ENCODE measurements around the gene SULT1A2. TPM values are rescaled to one million over a fixed set of nuclear protein-coding genes. Genes with fewer than 3 reads are reported as not detected.
A peak's percentile ranks its signal among the peaks of the same experiment; 100 is the strongest.
"Not testable (repeated sequence)": the region's sequence is repeated elsewhere in the genome, so short reads cannot be mapped to it uniquely, and the experiment has no call there.

Gene SULT1A2
- total and polyA plus RNA-seq, 7 experiments from 2014 or later: 0.21 to 0.73 (median 0.47) TPM; not detected in 1

DNA sequence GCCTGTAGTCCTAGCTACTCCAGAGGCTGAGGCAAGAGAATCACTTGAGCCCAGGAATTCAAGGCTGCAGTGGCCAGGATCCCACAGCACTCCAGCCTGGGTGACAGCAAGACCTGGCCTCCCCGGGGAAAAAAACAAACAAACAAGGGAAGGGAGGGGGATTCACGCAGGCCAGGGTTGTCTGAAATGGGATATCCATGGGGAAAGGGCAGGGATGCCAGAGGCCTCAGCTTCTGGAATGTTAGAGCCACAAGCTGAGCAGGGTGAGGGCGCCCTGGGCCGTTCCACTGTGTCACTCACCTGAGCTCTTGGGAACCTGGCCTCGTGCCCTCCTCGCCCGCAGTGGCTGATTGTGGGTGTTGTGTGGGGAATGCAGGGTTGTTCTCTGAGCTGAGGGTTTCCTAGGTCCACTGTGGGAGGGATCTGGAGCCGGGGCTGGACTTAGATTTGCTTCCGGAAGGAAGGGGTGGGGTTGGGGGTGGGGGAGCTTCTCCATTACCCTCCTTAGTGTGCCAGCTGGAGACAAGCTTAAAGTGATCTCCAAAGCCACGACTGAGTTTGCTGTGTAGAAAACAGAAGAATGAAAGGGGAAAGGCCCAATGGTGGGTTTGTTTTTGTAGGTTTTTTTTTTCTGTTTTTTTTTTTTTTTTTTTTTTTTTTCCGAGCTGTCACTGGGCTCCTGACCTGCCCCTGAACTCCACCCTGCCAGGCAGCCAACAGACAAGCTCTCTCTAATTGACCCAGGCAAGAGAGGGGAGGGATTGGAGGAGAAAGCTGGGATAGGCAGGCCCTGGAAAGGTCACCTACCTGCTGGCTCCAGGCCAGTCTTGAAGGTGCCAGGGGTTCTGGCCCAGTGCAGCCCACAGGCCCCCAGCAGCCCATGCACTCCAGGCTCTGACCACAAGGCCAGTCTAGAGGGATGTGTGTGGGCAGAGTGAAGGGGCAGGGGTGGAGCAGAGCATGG lies 13.1 kb upstream of the SULT1A2 start, which contains the start of gene SULT1A1:
Gene SULT1A1 (minus strand): TSS at position 414 of the 964 bp plus-strand sequence. CDS start 1,189 bp downstream, outside the sequence.
- Histone ChIP-seq H3K9me3 (ENCODE audit: control insufficient read depth in 2 of 3, low read length in 3 of 3) (no peaks in the 10 kb centered on the region), H3K4me1 (ENCODE audit: control insufficient read depth in 2 of 2, insufficient read depth in 2 of 2, low read length in 2 of 2) (peaks cover 0 to 9% of the 10 kb centered on the region in 2 donors), H3K27ac (ENCODE audit: low read depth, low read length) (no peak within 1 kb of the TSS), H3K4me3 (ENCODE audit: low read length) (no peak within 1 kb of the TSS), H3K36me3 (ENCODE audit: control insufficient read depth in 2 of 3, insufficient read depth in 3 of 3, low read length in 3 of 3) (no peaks in the 10 kb centered on the region), H3K27me3 (ENCODE audit: control insufficient read depth in 2 of 2, insufficient read depth in 2 of 2, low read length in 2 of 2) (no peaks in the 10 kb centered on the region)
- H3K36me3 Mint-ChIP-seq: peaks cover 0 to 5% (median 3%) of the 10 kb centered on the region in 5 donors
- H3K27ac Mint-ChIP-seq: peak within 1 kb of the TSS in 6 of 9 donors; percentile 45 to 62 (median 58)
- H3K4me3 Mint-ChIP-seq: peak within 1 kb of the TSS in 6 of 10 donors; percentile 2 to 41 (median 28)
- ATAC-seq (peak; percentile 36), DNase-seq (no peak)
- no peaks in the 10 kb centered on the region for H3K27me3 Mint-ChIP-seq
- ChIA-PET CTCF (no interaction called here), POLR2A (interaction anchor here (1.2 to 1.4 kb wide), 2 partner anchors 12 to 13 kb away, joined by 3 to 5 read pairs; partner anchors contain the start of gene SULT1A2)
- H3K4me1 Mint-ChIP-seq: peaks cover 10 to 24% (median 14%) of the 10 kb centered on the region in 7 donors
- intact Hi-C loops (cut with micrococcal nuclease): no loop called here
- no peaks in the 10 kb centered on the region for H3K9me3 Mint-ChIP-seq

DNA sequence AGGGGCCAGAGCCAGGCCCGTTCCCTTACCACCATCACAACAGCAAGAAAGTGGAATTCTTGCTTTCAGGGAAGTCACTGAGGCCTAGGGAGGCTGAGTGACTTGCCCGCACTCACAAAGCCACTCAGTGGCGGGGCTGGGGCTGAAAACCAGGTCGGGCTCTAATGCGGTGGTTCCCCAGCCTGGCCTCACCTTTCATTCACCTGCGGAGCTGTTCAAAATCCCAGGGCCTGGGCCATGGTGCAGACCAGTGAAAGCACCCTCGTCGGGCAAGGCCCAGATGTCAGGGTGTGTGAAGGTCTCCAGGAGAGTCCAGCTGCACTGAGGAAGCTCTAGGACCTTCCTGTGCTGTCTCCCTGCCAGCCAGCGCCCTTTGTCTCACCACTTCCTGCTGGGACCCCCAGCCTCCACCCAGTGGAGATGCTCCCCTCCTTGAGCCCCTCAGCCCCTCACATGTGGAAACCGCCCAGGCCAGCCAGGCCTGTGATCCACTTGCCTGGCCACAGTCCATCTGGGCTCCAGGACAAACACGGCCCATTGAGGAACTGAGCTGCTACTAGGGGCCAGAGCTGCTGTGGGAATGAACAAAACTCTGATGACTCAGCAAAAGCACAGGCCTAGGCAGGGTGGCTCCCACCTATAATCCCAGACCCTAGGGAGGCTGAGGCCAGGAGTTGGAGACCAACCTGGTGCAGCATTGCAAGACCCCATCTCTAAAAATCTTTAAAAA lies 12.2 kb upstream of the SULT1A2 start:
- H3K9me3 ChIP-seq (ENCODE audit: control insufficient read depth in 2 of 3, low read length in 3 of 3); H3K4me1 ChIP-seq (ENCODE audit: control insufficient read depth in 2 of 2, insufficient read depth in 2 of 2, low read length in 2 of 2); ATAC-seq; POLR2A ChIA-PET; H3K27ac ChIP-seq (ENCODE audit: low read depth, low read length); DNase-seq; intact Hi-C loops (cut with micrococcal nuclease); H3K9me3 Mint-ChIP-seq; H3K36me3 Mint-ChIP-seq; H3K4me3 Mint-ChIP-seq; H3K4me3 ChIP-seq (ENCODE audit: low read length); H3K36me3 ChIP-seq (ENCODE audit: control insufficient read depth in 2 of 3, insufficient read depth in 3 of 3, low read length in 3 of 3); H3K27me3 Mint-ChIP-seq; CTCF ChIA-PET; H3K27me3 ChIP-seq (ENCODE audit: control insufficient read depth in 2 of 2, insufficient read depth in 2 of 2, low read length in 2 of 2): not testable (repeated sequence)
- Mint-ChIP-seq H3K27ac (peak overlapping the region in 1 of 9 donors; percentile 55), H3K4me1 (peaks cover 10 to 25% (median 14%) of the 10 kb centered on the region in 7 donors)

DNA sequence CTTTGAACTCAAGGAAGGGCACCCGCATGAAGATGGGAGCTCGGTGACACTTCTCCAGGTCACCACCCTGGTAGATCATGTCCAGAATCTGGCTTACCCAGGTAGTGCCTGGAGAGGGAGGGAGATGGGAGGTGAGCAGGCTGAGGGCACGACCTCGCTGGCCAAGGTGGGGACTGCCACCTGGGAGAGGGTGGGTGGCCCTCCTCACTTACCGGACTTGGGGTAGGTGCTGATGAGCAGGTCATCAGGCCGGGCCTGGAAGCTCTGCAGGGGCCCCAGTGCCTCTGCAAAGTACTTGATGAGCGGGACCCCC lies 11.6 kb upstream of the SULT1A2 start:
- H3K4me1 ChIP-seq (ENCODE audit: control insufficient read depth in 2 of 2, insufficient read depth in 2 of 2, low read length in 2 of 2); H3K27me3 ChIP-seq (ENCODE audit: control insufficient read depth in 2 of 2, insufficient read depth in 2 of 2, low read length in 2 of 2); H3K4me3 ChIP-seq (ENCODE audit: low read length); POLR2A ChIA-PET; intact Hi-C loops (cut with micrococcal nuclease); H3K27ac Mint-ChIP-seq; H3K4me3 Mint-ChIP-seq; H3K36me3 ChIP-seq (ENCODE audit: control insufficient read depth in 2 of 3, insufficient read depth in 3 of 3, low read length in 3 of 3); H3K27ac ChIP-seq (ENCODE audit: low read depth, low read length); H3K9me3 ChIP-seq (ENCODE audit: control insufficient read depth in 2 of 3, low read length in 3 of 3); H3K9me3 Mint-ChIP-seq; CTCF ChIA-PET; H3K27me3 Mint-ChIP-seq; H3K36me3 Mint-ChIP-seq; DNase-seq; ATAC-seq: not testable (repeated sequence)
- peaks cover 10 to 25% (median 14%) of the 10 kb centered on the region in 7 donors for H3K4me1 Mint-ChIP-seq

DNA sequence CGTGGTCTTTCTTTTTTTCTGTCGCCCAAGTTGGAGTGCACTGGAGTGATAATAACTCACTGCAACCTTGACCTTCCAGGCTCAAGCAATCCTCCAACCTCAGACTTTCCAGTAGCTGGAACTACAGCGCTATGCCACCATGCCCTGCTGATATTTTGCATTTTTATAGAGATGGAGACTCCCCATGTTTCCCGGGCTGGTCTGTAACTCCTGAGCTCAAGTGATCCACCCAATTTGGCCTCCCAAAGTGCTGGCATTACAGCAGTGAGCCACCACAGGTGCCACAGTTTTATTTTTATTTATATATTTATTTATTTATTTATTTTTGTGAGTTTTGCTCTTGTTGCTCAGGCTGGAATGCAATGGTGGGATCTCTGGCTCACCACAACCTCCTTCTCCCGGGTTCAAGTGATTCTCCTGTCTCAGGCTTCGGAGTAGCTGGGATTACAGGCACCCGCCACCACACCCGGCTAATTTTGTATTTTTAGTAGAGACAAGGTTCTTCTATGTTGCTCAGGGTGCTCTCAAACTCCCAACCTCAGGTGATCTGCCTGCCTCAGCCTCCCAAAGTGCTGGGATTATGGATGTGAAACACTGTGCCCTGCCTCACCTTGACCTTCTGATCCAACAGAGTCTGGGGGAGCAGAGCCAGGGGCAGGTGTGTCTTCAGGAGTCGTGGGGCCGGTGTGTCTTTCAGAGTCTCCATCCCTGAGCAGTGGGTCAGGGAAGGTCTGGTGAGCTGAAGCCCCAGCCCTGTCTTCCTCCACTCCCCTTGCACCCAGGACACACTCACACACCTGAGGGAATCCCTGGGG lies 11.0 kb upstream of the SULT1A2 start:
- ChIA-PET CTCF (interaction anchor here (1.0 kb wide), 1 partner anchor 13 kb away, joined by 3 read pairs; no protein-coding TSS in a partner anchor), POLR2A (interaction anchor here (1.0 kb wide), 1 partner anchor 114 kb away, joined by 3 read pairs; the partner anchor contains the start of gene APOBR)
- intact Hi-C loops (cut with micrococcal nuclease); H3K36me3 Mint-ChIP-seq; H3K4me3 Mint-ChIP-seq; H3K4me3 ChIP-seq (ENCODE audit: low read length); H3K27me3 Mint-ChIP-seq; H3K9me3 Mint-ChIP-seq; ATAC-seq; H3K27me3 ChIP-seq (ENCODE audit: control insufficient read depth in 2 of 2, insufficient read depth in 2 of 2, low read length in 2 of 2); H3K27ac ChIP-seq (ENCODE audit: low read depth, low read length); H3K36me3 ChIP-seq (ENCODE audit: control insufficient read depth in 2 of 3, insufficient read depth in 3 of 3, low read length in 3 of 3); H3K27ac Mint-ChIP-seq; DNase-seq; H3K9me3 ChIP-seq (ENCODE audit: control insufficient read depth in 2 of 3, low read length in 3 of 3); H3K4me1 ChIP-seq (ENCODE audit: control insufficient read depth in 2 of 2, insufficient read depth in 2 of 2, low read length in 2 of 2): not testable (repeated sequence)
- H3K4me1 Mint-ChIP-seq: peaks cover 10 to 25% (median 14%) of the 10 kb centered on the region in 7 donors

DNA sequence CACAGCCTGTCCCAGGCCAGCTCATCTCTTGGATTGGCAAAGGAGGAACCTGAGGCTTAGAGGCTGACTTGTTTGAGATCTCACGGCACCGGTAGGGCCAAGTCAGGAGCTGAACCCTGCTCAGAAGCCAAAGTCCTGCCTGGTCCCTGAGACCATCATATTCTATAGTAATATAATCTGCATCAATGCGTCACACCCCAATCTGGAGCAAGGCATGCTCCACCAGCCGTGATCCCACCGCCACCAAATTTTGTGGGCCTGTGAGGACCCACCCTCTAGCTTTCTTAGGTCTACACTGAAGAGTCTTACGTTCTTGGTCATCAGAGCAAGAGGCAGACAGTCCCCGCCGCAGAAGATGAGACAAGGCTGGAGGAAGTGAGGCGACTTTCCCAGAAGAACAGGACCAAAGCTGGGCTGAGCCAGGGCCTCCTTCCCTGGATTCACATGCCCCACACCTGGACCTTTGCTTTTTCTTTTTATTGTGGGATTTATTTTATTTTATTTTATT lies 10.3 kb upstream of the SULT1A2 start:
- no peak for DNase-seq
- intact Hi-C loops (cut with micrococcal nuclease): no loop called here
- H3K36me3 Mint-ChIP-seq: peaks cover 0 to 5% (median 3%) of the 10 kb centered on the region in 5 donors
- H3K27ac Mint-ChIP-seq: no peak overlapping the region
- no peaks in the 10 kb centered on the region for H3K36me3 ChIP-seq (ENCODE audit: control insufficient read depth in 2 of 3, insufficient read depth in 3 of 3, low read length in 3 of 3)
- ChIA-PET CTCF (interaction anchor here (1.0 kb wide), 1 partner anchor 14 kb away, joined by 3 read pairs; no protein-coding TSS in a partner anchor), POLR2A (interaction anchor here (1.0 kb wide), 1 partner anchor 113 kb away, joined by 3 read pairs; the partner anchor contains the start of gene APOBR)
- no peaks in the 10 kb centered on the region for H3K27me3 ChIP-seq (ENCODE audit: control insufficient read depth in 2 of 2, insufficient read depth in 2 of 2, low read length in 2 of 2)
- H3K9me3 ChIP-seq (ENCODE audit: control insufficient read depth in 2 of 3, low read length in 3 of 3): no peaks in the 10 kb centered on the region
- H3K27ac ChIP-seq (ENCODE audit: low read depth, low read length): no peak overlapping the region
- H3K4me1 Mint-ChIP-seq: peaks cover 10 to 25% (median 14%) of the 10 kb centered on the region in 7 donors
- no peaks in the 10 kb centered on the region for H3K9me3 Mint-ChIP-seq
- peaks cover 0 to 9% of the 10 kb centered on the region in 2 donors for H3K4me1 ChIP-seq (ENCODE audit: control insufficient read depth in 2 of 2, insufficient read depth in 2 of 2, low read length in 2 of 2)
- H3K4me3 Mint-ChIP-seq: no peak overlapping the region
- H3K4me3 ChIP-seq (ENCODE audit: low read length): no peak overlapping the region
- ATAC-seq: no peak
- H3K27me3 Mint-ChIP-seq: no peaks in the 10 kb centered on the region

Measured in naive thymus-derived CD4-positive, alpha-beta T cell (primary cell).